GM06990 (cell line): ENCODE data around the gene NMNAT2.
"Not testable (repeated sequence)": the region's sequence is repeated elsewhere in the genome, so short reads cannot be mapped to it uniquely, and the experiment has no call there.

Experiments
- DNase-seq: peaks from one replicate; pipeline ENCODE4 v3.0.0-alpha.2; 2011; ENCODE audit not compliant: insufficient read length; ENCODE audit errors: extremely low read depth
- H3K27me3 ChIP-seq: replicated peaks from 2 replicates; pipeline ENCODE4 v1.6.0; 2011; ENCODE audit warnings: low read length; ENCODE audit not compliant: control insufficient read depth, insufficient read depth
- H3K36me3 ChIP-seq: 2 replicates; pipeline ENCODE4 v1.5.1; 2011; ENCODE audit warnings: low read length; ENCODE audit not compliant: control insufficient read depth, insufficient read depth
- H3K4me3 ChIP-seq: replicated peaks from 2 replicates; pipeline ENCODE4 v1.5.1; 2011; ENCODE audit warnings: low read depth, mild to moderate bottlenecking, control low read depth, low read length
- CTCF ChIP-seq: IDR thresholded peaks from 2 replicates; pipeline ENCODE4 v1.5.1; 2011; ENCODE audit warnings: low read length, control low read depth, mild to moderate bottlenecking, inconsistent platforms; ENCODE audit not compliant: insufficient read depth, poor library complexity, severe bottlenecking

Gene NMNAT2

DNA sequence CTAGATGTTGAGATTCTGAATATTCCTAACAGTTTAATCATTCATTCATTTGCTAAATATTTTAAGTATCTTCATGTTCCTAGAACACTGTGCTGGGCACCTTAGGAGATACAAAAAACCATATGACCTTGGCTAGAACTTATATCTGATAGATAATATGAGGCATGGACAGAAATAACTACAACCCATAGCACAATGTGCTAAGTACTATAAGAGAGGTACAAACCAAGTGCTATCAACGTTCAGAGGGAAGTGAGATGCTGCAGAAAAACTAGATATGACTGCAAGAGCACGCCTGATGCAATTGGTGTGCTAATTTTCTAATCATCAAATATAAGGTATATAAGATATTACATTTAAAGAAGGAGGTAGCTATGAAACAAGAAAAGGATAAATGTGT lies 10.7 kb downstream of the NMNAT2 start:
- no peak overlapping the region for H3K4me3 ChIP-seq
- H3K27me3 ChIP-seq, result no peaks in the 10 kb centered on the region
- DNase-seq, result no peak
- TF ChIP-seq CTCF, result no peak
- H3K36me3 ChIP-seq, result no peaks in the 10 kb centered on the region

GRCh38 chr1:183404476-183404875 lies 13.7 kb downstream of the NMNAT2 start:
- no peaks in the 10 kb centered on the region for H3K36me3 ChIP-seq
- no peak for DNase-seq

GRCh38 chr1:183403498-183403897 lies 14.7 kb downstream of the NMNAT2 start:
- H3K27me3 ChIP-seq, result no peaks in the 10 kb centered on the region
- H3K4me3 ChIP-seq, result no peak overlapping the region
- TF ChIP-seq CTCF, result no peak
- H3K36me3 ChIP-seq, result no peaks in the 10 kb centered on the region
- DNase-seq, result no peak

More at GRCh38 chr1:183404476-183404875, 13.7 kb downstream of the NMNAT2 start:
- no peak for TF ChIP-seq CTCF
- Histone ChIP-seq H3K27me3 (no peaks in the 10 kb centered on the region), H3K4me3 (no peak overlapping the region)

DNA sequence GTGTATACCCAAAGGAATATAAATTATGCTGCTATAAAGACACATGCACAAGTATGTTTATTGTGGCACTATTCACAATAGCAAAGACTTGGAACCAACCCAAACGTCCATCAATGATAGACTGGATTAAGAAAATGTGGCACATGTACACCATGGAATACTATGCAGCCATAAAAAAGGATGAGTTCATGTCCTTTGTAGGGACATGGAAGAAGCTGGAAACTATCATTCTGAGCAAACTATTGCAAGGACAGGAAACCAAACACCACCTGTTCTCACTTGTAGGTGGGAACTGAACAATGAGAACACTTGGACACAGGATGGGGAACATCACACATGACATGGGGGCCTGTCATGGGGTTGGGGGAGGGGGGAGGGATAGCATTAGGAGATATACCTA lies 16.6 kb downstream of the NMNAT2 start:
- H3K27me3 ChIP-seq, H3K4me3 ChIP-seq, H3K36me3 ChIP-seq, DNase-seq: not testable (repeated sequence)

GRCh38 chr1:183394435-183394834 lies 23.7 kb downstream of the NMNAT2 start:
- TF ChIP-seq CTCF, result no peak
- Histone ChIP-seq H3K27me3 (peaks cover 5% of the 10 kb centered on the region), H3K36me3 (no peaks in the 10 kb centered on the region)

GRCh38 chr1:183391863-183392262 lies 26.3 kb downstream of the NMNAT2 start:
- TF ChIP-seq CTCF, result no peak
- no peak overlapping the region for H3K4me3 ChIP-seq
- peaks cover 5% of the 10 kb centered on the region for H3K27me3 ChIP-seq
- no peak for DNase-seq
- H3K36me3 ChIP-seq, result no peaks in the 10 kb centered on the region

More at GRCh38 chr1:183394435-183394834, 23.7 kb downstream of the NMNAT2 start:
- no peak for DNase-seq
- no peak overlapping the region for H3K4me3 ChIP-seq
